Testis (tissue), 2 donors: ENCODE results near the gene DCLK1.

Experiments
- CTCF ChIP-seq, 3 experiments: fragments of 450-650 bp in 2 of 3; fragments of 200-600 bp in 1 of 3; sonication (generic) in 1 of 3; IDR thresholded peaks; one replicate each; pipeline ENCODE4 v1.5.1; 2016 to 2019; ENCODE audit warnings: antibody characterized with exemption in 3 of 3, mild to moderate bottlenecking in 2 of 3, moderate library complexity in 1 of 3
- POLR2A ChIP-seq: fragments of 450-650 bp; IDR thresholded peaks from one replicate; pipeline ENCODE4 v1.6.1; 2017; ENCODE audit warnings: antibody characterized with exemption, mild to moderate bottlenecking, moderate library complexity

GRCh38 chr13:36086117-36086516 is 45.1 kb downstream of the DCLK1 start:
- TF ChIP-seq CTCF (IDR thresholded peaks at IDR 0.05) (no peak), POLR2A (no peak)
